Neural cell (in vitro differentiated cells): ENCODE data around the gene AVEN.

Source experiments
- CTCF ChIP-seq: fragments of 450-650 bp; IDR thresholded peaks from 2 replicates; pipeline ENCODE4 v1.5.1; 2014; ENCODE audit warnings: antibody characterized with exemption, mild to moderate bottlenecking, moderate library complexity; ENCODE audit not compliant: poor library complexity, severe bottlenecking
- EP300 ChIP-seq: fragments of 450-650 bp; conservative IDR thresholded peaks from 2 replicates; pipeline ENCODE4 v1.6.1; 2014; ENCODE audit warnings: antibody characterized with exemption, mild to moderate bottlenecking, moderate library complexity; ENCODE audit not compliant: poor library complexity, severe bottlenecking
- EZH2 ChIP-seq: fragments of 200-600, 300-800 bp; shearing (Covaris generic), sonication (generic); IDR thresholded peaks from 2 replicates; pipeline ENCODE4 v1.6.1; 2014; ENCODE audit warnings: antibody characterized with exemption, low read length, borderline replicate concordance, mild to moderate bottlenecking; ENCODE audit not compliant: insufficient read depth, poor library complexity, severe bottlenecking
- MXI1 ChIP-seq: fragments of 450-650 bp; conservative IDR thresholded peaks from 2 replicates; pipeline ENCODE4 v1.6.1; 2014; ENCODE audit warnings: antibody characterized with exemption, mild to moderate bottlenecking; ENCODE audit not compliant: poor library complexity, severe bottlenecking
- POLR2AphosphoS5 ChIP-seq: IDR thresholded peaks from 2 replicates; pipeline ENCODE4 v1.6.1; 2012
- RAD21 ChIP-seq: fragments of 450-650 bp; conservative IDR thresholded peaks from 2 replicates; pipeline ENCODE4 v1.6.1; 2014; ENCODE audit warnings: antibody characterized with exemption, mild to moderate bottlenecking, moderate library complexity
- SMC3 ChIP-seq: fragments of 450-650 bp; conservative IDR thresholded peaks from 2 replicates; pipeline ENCODE4 v1.6.1; 2014; ENCODE audit warnings: antibody characterized with exemption, mild to moderate bottlenecking, moderate library complexity; ENCODE audit not compliant: poor library complexity
- TAF1 ChIP-seq: IDR thresholded peaks from 2 replicates; pipeline ENCODE4 v1.6.1; 2012; ENCODE audit warnings: low read depth
- TF ChIP-seq, protein P1 (sequence below): IDR thresholded peaks from 2 replicates; pipeline ENCODE4 v1.6.1; 2012; ENCODE audit warnings: borderline replicate concordance

GRCh38 chr15:33985287-33985686, 53.7 kb downstream of the AVEN start:
- TF ChIP-seq TAF1 (no peak), CTCF (no peak), POLR2AphosphoS5 (no peak), EP300 (no peak), MXI1 (no peak), SMC3 (no peak), RAD21 (no peak), EZH2 (no peak)
- TF ChIP-seq, protein P1, sequence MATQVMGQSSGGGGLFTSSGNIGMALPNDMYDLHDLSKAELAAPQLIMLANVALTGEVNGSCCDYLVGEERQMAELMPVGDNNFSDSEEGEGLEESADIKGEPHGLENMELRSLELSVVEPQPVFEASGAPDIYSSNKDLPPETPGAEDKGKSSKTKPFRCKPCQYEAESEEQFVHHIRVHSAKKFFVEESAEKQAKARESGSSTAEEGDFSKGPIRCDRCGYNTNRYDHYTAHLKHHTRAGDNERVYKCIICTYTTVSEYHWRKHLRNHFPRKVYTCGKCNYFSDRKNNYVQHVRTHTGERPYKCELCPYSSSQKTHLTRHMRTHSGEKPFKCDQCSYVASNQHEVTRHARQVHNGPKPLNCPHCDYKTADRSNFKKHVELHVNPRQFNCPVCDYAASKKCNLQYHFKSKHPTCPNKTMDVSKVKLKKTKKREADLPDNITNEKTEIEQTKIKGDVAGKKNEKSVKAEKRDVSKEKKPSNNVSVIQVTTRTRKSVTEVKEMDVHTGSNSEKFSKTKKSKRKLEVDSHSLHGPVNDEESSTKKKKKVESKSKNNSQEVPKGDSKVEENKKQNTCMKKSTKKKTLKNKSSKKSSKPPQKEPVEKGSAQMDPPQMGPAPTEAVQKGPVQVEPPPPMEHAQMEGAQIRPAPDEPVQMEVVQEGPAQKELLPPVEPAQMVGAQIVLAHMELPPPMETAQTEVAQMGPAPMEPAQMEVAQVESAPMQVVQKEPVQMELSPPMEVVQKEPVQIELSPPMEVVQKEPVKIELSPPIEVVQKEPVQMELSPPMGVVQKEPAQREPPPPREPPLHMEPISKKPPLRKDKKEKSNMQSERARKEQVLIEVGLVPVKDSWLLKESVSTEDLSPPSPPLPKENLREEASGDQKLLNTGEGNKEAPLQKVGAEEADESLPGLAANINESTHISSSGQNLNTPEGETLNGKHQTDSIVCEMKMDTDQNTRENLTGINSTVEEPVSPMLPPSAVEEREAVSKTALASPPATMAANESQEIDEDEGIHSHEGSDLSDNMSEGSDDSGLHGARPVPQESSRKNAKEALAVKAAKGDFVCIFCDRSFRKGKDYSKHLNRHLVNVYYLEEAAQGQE, result no peak
